ENCODE results near the gene SRRT.

Gene SRRT

DNA sequence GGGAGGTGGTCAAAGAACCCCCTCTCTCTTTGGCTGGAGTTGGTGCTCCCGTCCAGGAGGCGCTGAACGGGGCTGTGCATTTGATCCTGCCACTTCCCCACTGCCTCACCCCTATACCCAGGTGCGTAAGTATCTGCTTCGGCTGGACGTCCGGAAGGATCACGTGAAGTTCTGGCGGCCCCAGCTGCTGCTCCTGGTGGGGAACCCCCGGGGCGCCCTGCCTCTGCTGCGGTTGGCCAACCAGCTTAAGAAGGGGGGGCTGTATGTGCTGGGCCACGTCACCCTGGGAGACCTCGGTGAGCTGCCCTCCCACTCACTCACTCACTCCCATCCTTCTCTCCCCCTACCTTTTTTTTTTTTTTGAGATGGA is 13.3 kb upstream of the SRRT start:
- no peaks in the 10 kb centered on the region for H3K9me3 ChIP-seq (ENCODE audit: insufficient read depth, low read depth, low read length)
- no peak overlapping the region for H2AFZ ChIP-seq (ENCODE audit: low read length)
- no peak overlapping the region for H3K4me2 ChIP-seq (ENCODE audit: low read depth, low read length, poor library complexity, severe bottlenecking)

DNA sequence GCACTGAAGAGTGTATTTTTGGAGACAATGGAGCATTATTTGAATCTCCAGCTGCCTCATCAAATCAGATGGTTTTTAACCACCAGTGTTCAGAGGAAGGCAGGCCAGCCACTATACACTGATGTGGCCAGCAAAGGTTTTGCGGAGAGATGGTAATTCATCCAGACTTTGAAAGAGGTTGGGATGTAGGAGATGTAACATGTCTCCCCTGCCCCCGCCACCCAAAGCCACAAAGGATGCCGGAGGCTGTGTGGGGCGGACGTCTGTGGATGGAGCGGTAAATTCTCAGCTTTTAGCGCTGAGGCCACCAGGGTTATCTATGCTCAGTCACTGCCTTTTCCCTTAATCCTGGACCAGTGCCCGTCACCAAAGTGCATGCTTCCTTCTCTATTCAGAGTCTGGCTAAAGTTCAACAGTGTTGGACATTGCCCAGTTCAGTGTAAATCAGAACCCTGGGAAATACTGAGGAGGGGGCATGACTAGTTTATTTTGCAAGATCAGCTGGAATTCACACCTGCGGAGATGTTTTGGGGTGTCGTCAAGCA is 11.4 kb upstream of the SRRT start:
- H3K9me3 ChIP-seq (ENCODE audit: insufficient read depth, low read depth, low read length) = no peaks in the 10 kb centered on the region
- no peaks in the 10 kb centered on the region for H3K9me2 ChIP-seq (replicated peaks; ENCODE audit: low read depth, low read length)
- H3K79me2 ChIP-seq (ENCODE audit: insufficient read depth, low read length) = peaks cover 21% of the 10 kb centered on the region
- no peak for TF ChIP-seq EZH2phosphoT487 (IDR thresholded peaks at IDR 0.05; ENCODE audit: borderline replicate concordance)
- TF ChIP-seq, protein P1, sequence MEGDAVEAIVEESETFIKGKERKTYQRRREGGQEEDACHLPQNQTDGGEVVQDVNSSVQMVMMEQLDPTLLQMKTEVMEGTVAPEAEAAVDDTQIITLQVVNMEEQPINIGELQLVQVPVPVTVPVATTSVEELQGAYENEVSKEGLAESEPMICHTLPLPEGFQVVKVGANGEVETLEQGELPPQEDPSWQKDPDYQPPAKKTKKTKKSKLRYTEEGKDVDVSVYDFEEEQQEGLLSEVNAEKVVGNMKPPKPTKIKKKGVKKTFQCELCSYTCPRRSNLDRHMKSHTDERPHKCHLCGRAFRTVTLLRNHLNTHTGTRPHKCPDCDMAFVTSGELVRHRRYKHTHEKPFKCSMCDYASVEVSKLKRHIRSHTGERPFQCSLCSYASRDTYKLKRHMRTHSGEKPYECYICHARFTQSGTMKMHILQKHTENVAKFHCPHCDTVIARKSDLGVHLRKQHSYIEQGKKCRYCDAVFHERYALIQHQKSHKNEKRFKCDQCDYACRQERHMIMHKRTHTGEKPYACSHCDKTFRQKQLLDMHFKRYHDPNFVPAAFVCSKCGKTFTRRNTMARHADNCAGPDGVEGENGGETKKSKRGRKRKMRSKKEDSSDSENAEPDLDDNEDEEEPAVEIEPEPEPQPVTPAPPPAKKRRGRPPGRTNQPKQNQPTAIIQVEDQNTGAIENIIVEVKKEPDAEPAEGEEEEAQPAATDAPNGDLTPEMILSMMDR (conservative IDR thresholded peaks at IDR 0.05; ENCODE audit: low read length) = no peak
- no peaks in the 10 kb centered on the region for H3F3A ChIP-seq (ENCODE audit: low read depth)
- no peak overlapping the region for H3K9ac ChIP-seq (ENCODE audit: low read depth, low read length, poor library complexity, severe bottlenecking)
- no peaks in the 10 kb centered on the region for H3K36me3 ChIP-seq (ENCODE audit: insufficient read depth, low read length)
- no peak overlapping the region for H2AFZ ChIP-seq (ENCODE audit: low read length)
- H3K27me3 ChIP-seq (ENCODE audit: insufficient read depth, low read length, poor library complexity, severe bottlenecking) = no peaks in the 10 kb centered on the region
- no peak overlapping the region for H3K4me3 ChIP-seq (ENCODE audit: low read length, poor library complexity, severe bottlenecking)
- peaks cover 12% of the 10 kb centered on the region for H3K4me1 ChIP-seq (ENCODE audit: insufficient read depth, low read length, poor library complexity, severe bottlenecking)
- H3K4me2 ChIP-seq (ENCODE audit: low read depth, low read length, poor library complexity, severe bottlenecking) = no peak overlapping the region
- no peaks in the 10 kb centered on the region for H4K20me1 ChIP-seq (ENCODE audit: insufficient read depth, low read length, poor library complexity, severe bottlenecking)

More for the DNA sequence above, 13.3 kb upstream of the SRRT start:
- Histone ChIP-seq H4K20me1 (ENCODE audit: insufficient read depth, low read length, poor library complexity, severe bottlenecking) (no peaks in the 10 kb centered on the region), H3K36me3 (ENCODE audit: insufficient read depth, low read length) (no peaks in the 10 kb centered on the region), H3K4me1 (ENCODE audit: insufficient read depth, low read length, poor library complexity, severe bottlenecking) (no peaks in the 10 kb centered on the region), H3K27me3 (ENCODE audit: insufficient read depth, low read length, poor library complexity, severe bottlenecking) (no peaks in the 10 kb centered on the region), H3F3A (ENCODE audit: low read depth) (no peaks in the 10 kb centered on the region), H3K9me2 (replicated peaks; ENCODE audit: low read depth, low read length) (no peaks in the 10 kb centered on the region), H3K79me2 (ENCODE audit: insufficient read depth, low read length) (peaks cover 2% of the 10 kb centered on the region; the same call in 1 of the 2 replicates), H3K9ac (ENCODE audit: low read depth, low read length, poor library complexity, severe bottlenecking) (no peak overlapping the region), H3K4me3 (ENCODE audit: low read length, poor library complexity, severe bottlenecking) (no peak overlapping the region)
- no peak for TF ChIP-seq EZH2phosphoT487 (IDR thresholded peaks at IDR 0.05; ENCODE audit: borderline replicate concordance)
- TF ChIP-seq, protein P1 (conservative IDR thresholded peaks at IDR 0.05; ENCODE audit: low read length) = no peak

DNA sequence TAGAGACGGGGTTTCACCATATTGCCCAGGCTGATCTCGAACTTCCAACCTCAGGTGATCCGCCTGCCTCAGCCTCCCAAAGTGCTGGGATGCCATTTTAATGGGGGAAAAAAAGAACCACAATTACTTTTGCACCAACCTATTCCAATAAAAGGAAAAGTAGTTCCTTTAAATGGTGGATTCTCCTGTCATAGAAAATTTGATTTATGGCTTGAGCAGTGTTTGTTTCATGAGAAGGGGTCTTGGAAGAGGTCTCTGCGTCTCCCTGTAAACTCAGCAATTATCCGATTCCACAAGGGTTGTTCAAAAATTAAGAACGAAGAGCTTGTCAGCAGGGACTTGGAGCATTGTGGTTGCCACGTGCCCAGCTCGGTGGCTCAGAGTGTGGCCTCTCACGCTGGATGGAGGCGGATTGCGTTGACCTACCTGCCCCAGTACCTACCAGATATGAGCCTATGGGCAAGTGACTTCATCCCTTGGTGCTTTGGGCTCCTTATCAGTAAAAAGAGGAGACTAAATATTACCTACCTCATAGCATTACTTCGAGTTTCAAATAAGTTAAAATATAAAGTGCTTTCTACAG is 10.5 kb upstream of the SRRT start:
- H3K4me1 ChIP-seq (ENCODE audit: insufficient read depth, low read length, poor library complexity, severe bottlenecking) = peaks cover 12% of the 10 kb centered on the region
- H3K4me2 ChIP-seq (ENCODE audit: low read depth, low read length, poor library complexity, severe bottlenecking) = no peak overlapping the region
- peaks cover 29% of the 10 kb centered on the region for H3K79me2 ChIP-seq (ENCODE audit: insufficient read depth, low read length)
- H3K4me3 ChIP-seq (ENCODE audit: low read length, poor library complexity, severe bottlenecking) = no peak overlapping the region
- no peaks in the 10 kb centered on the region for H3F3A ChIP-seq (ENCODE audit: low read depth)
- no peak for TF ChIP-seq EZH2phosphoT487 (IDR thresholded peaks at IDR 0.05; ENCODE audit: borderline replicate concordance)
- TF ChIP-seq, protein P1 (conservative IDR thresholded peaks at IDR 0.05; ENCODE audit: low read length) = no peak
- no peak overlapping the region for H2AFZ ChIP-seq (ENCODE audit: low read length)
- no peaks in the 10 kb centered on the region for H3K9me3 ChIP-seq (ENCODE audit: insufficient read depth, low read depth, low read length)
- no peaks in the 10 kb centered on the region for H3K9me2 ChIP-seq (replicated peaks; ENCODE audit: low read depth, low read length)
- H3K27me3 ChIP-seq (ENCODE audit: insufficient read depth, low read length, poor library complexity, severe bottlenecking) = no peaks in the 10 kb centered on the region
- no peaks in the 10 kb centered on the region for H4K20me1 ChIP-seq (ENCODE audit: insufficient read depth, low read length, poor library complexity, severe bottlenecking)
- H3K9ac ChIP-seq (ENCODE audit: low read depth, low read length, poor library complexity, severe bottlenecking) = no peak overlapping the region
- H3K36me3 ChIP-seq (ENCODE audit: insufficient read depth, low read length) = no peaks in the 10 kb centered on the region

Measured in Loucy (cell line).